H1 (cell line): ENCODE data around the gene KLHL26. TPM values are rescaled to one million over a fixed set of nuclear protein-coding genes. Genes with fewer than 3 reads are reported as not detected.

Experiments
- CTCF ChIA-PET: fragments of 300-600 bp; sonication (Branson Sonifier 250); formaldehyde crosslinking; loops from one replicate; lab custom pipeline; 2021; ENCODE audit not compliant: partially characterized antibody; lab: Charles Lee
- POLR2A ChIA-PET: fragments of 300-600 bp; sonication (Branson Sonifier 250); formaldehyde crosslinking; loops from one replicate; lab custom pipeline; 2021; ENCODE audit warnings: inconsistent platforms; ENCODE audit not compliant: partially characterized antibody; lab: Charles Lee
- DNase-seq, 2 experiments: peaks; one replicate each; pipeline versions ENCODE4 v3.0.0 to v3.0.0-alpha.2; 2010 to 2022; ENCODE audit warnings: low spot score in 2 of 2, low read depth in 1 of 2, mixed read lengths in 1 of 2
- FAIRE-seq: peaks from 2 replicates; lab custom pipeline; 2011; peaks lifted over from hg19 to GRCh38; lab: Jason Lieb, UNC
- H2AFZ ChIP-seq: 2 replicates; pipeline ENCODE4 v1.8.1; 2012; ENCODE audit warnings: low read length, inconsistent platforms
- H2AK5ac ChIP-seq: 2 replicates; pipeline ENCODE4 v1.6.1; 2013; ENCODE audit warnings: low read depth, low read length
- H2BK120ac ChIP-seq: replicated peaks from 2 replicates; pipeline ENCODE3; 2013; ENCODE audit warnings: low read depth, low read length, inconsistent platforms
- H2BK12ac ChIP-seq: 2 replicates; pipeline ENCODE4 v1.6.1; 2013; ENCODE audit warnings: low read depth, low read length
- H2BK15ac ChIP-seq: 2 replicates; pipeline ENCODE4 v1.6.1; 2013; ENCODE audit warnings: low read length
- H2BK20ac ChIP-seq: 2 replicates; pipeline ENCODE4 v1.6.1; 2013; ENCODE audit warnings: low read length
- H2BK5ac ChIP-seq: 2 replicates; pipeline ENCODE4 v1.6.1; 2013; ENCODE audit warnings: low read depth, low read length
- H3K14ac ChIP-seq: 2 replicates; pipeline ENCODE4 v1.6.1; 2013; ENCODE audit warnings: inconsistent platforms; ENCODE audit not compliant: insufficient read length
- H3K18ac ChIP-seq: 2 replicates; pipeline ENCODE4 v1.6.1; 2013; ENCODE audit warnings: low read length; ENCODE audit errors: extremely low read depth
- H3K23ac ChIP-seq: 2 replicates; pipeline ENCODE4 v1.6.1; 2013; ENCODE audit warnings: inconsistent platforms; ENCODE audit not compliant: insufficient read length
- H3K23me2 ChIP-seq: 2 replicates; pipeline ENCODE4 v1.6.1; 2013; ENCODE audit warnings: low read depth, low read length
- H3K27ac ChIP-seq: 2 replicates; pipeline ENCODE4 v1.6.1; 2011; ENCODE audit warnings: low read depth, low read length, inconsistent platforms
- H3K27me3 ChIP-seq, 4 experiments: replicated peaks in 1 of 4; 1 replicate in 1 of 4; 2 replicates in 3 of 4; pipeline versions ENCODE4 v1.6.1 to v1.8.1; 2011 to 2013; ENCODE audit warnings: low read length in 3 of 4, mild to moderate bottlenecking in 3 of 4, inconsistent platforms in 2 of 4, mixed read lengths in 2 of 4, moderate library complexity in 1 of 4; ENCODE audit not compliant: control insufficient read depth in 3 of 4, insufficient read depth in 3 of 4; ENCODE audit errors: extremely low read depth in 1 of 4
- H3K36me3 ChIP-seq, 4 experiments: 2 replicates each; pipeline versions ENCODE4 v1.6.1 to v1.8.1; 2011 to 2013; ENCODE audit warnings: mild to moderate bottlenecking in 4 of 4, low read length in 3 of 4, moderate library complexity in 2 of 4, control low read depth in 1 of 4, inconsistent platforms in 1 of 4; ENCODE audit not compliant: insufficient read depth in 4 of 4, control insufficient read depth in 2 of 4
- H3K4ac ChIP-seq: replicated peaks from 2 replicates; pipeline ENCODE3; 2013; ENCODE audit warnings: low read length, low read depth, mixed read lengths, inconsistent platforms; ENCODE audit not compliant: insufficient read length
- H3K4me1 ChIP-seq, 4 experiments: replicated peaks in 1 of 4; 1 replicate in 1 of 4; 2 replicates in 3 of 4; pipeline versions ENCODE4 v1.6.1 to v1.8.1; 2011 to 2013; ENCODE audit warnings: low read length in 3 of 4, inconsistent platforms in 2 of 4, mixed read lengths in 1 of 4; ENCODE audit not compliant: insufficient read depth in 4 of 4, control insufficient read depth in 3 of 4
- H3K4me2 ChIP-seq, 2 experiments: 2 replicates each; pipeline versions ENCODE4 v1.6.1 to v1.8.1; 2011 to 2013; ENCODE audit warnings: low read depth in 2 of 2, low read length in 2 of 2, control low read depth in 1 of 2, inconsistent platforms in 1 of 2, mild to moderate bottlenecking in 1 of 2; ENCODE audit not compliant: insufficient read depth in 1 of 2
- H3K4me3 ChIP-seq, 4 experiments: fragments of 200-600, 300-600 bp in 1 of 4; sonication (generic), shearing (Covaris generic), sonication (Bioruptor Twin) in 1 of 4; 2 replicates each; pipeline versions ENCODE4 v1.5.1 to v1.8.1; 2011 to 2016; ENCODE audit warnings: low read length in 4 of 4, low read depth in 3 of 4, control low read depth in 2 of 4, inconsistent platforms in 2 of 4, mild to moderate bottlenecking in 2 of 4, mixed read lengths in 1 of 4, moderate library complexity in 1 of 4; ENCODE audit not compliant: insufficient read depth in 2 of 4; ENCODE audit errors: extremely low read depth in 1 of 4
- H3K56ac ChIP-seq: replicated peaks from 2 replicates; pipeline ENCODE3; 2013; ENCODE audit warnings: low read depth, mild to moderate bottlenecking, mixed read lengths, low read length, inconsistent platforms; ENCODE audit not compliant: insufficient read length
- H3K79me1 ChIP-seq: 2 replicates; pipeline ENCODE4 v1.6.1; 2013; ENCODE audit warnings: low read depth, low read length, control low read depth
- H3K79me2 ChIP-seq, 2 experiments: 2 replicates each; pipeline versions ENCODE4 v1.6.1 to v1.8.1; 2012 to 2013; ENCODE audit warnings: low read length in 2 of 2, mild to moderate bottlenecking in 2 of 2, inconsistent platforms in 1 of 2; ENCODE audit not compliant: insufficient read depth in 2 of 2, control insufficient read depth in 1 of 2
- H3K9ac ChIP-seq, 4 experiments: replicated peaks in 1 of 4; 1 replicate in 1 of 4; 2 replicates in 3 of 4; pipeline versions ENCODE4 v1.6.1 to v1.8.1; 2011 to 2013; ENCODE audit warnings: low read depth in 3 of 4, low read length in 3 of 4, control low read depth in 2 of 4, mild to moderate bottlenecking in 2 of 4, moderate library complexity in 2 of 4, inconsistent platforms in 1 of 4; ENCODE audit errors: extremely low read depth in 1 of 4
- H3K9me3 ChIP-seq, 2 experiments: 2 replicates each; pipeline versions ENCODE4 v1.6.1 to v1.8.1; 2012 to 2013; ENCODE audit warnings: mild to moderate bottlenecking in 2 of 2, moderate library complexity in 2 of 2, control low read depth in 1 of 2, inconsistent platforms in 1 of 2, low read depth in 1 of 2, low read length in 1 of 2, mixed read lengths in 1 of 2; ENCODE audit not compliant: insufficient read depth in 2 of 2
- H4K20me1 ChIP-seq, 2 experiments: replicated peaks in 1 of 2; 2 replicates each; pipeline versions ENCODE3 to v1.8.1; 2011 to 2013; ENCODE audit warnings: inconsistent platforms in 2 of 2, low read length in 2 of 2, mild to moderate bottlenecking in 1 of 2; ENCODE audit not compliant: insufficient read depth in 2 of 2, control insufficient read depth in 1 of 2
- H4K5ac ChIP-seq: 2 replicates; pipeline ENCODE4 v1.6.1; 2013; ENCODE audit warnings: low read length, low read depth, mixed read lengths, inconsistent platforms; ENCODE audit not compliant: insufficient read length
- H4K8ac ChIP-seq: 2 replicates; pipeline ENCODE4 v1.8.0; 2013; ENCODE audit warnings: mild to moderate bottlenecking, moderate library complexity, low read length, inconsistent platforms; ENCODE audit not compliant: insufficient read depth; ENCODE audit errors: extremely low read depth
- H4K91ac ChIP-seq: replicated peaks from 2 replicates; pipeline ENCODE3; 2013; ENCODE audit warnings: low read length, mixed read lengths, inconsistent platforms; ENCODE audit not compliant: insufficient read length
- CTBP2 ChIP-seq: IDR thresholded peaks from 2 replicates; pipeline ENCODE4 v1.7.0; 2011; ENCODE audit warnings: borderline replicate concordance, mild to moderate bottlenecking, moderate library complexity, mixed read lengths, low read length; ENCODE audit not compliant: insufficient read depth, insufficient read length
- E2F6 ChIP-seq: IDR thresholded peaks from 2 replicates; pipeline ENCODE4 v1.6.1; 2012; ENCODE audit warnings: inconsistent platforms
- HDAC6 ChIP-seq: IDR thresholded peaks from one replicate; pipeline ENCODE4 v1.7.1; 2012; ENCODE audit warnings: low read depth, mild to moderate bottlenecking, inconsistent platforms, low read length, moderate library complexity
- JUND ChIP-seq: IDR thresholded peaks from 2 replicates; pipeline ENCODE4 v1.6.1; 2011; ENCODE audit warnings: mild to moderate bottlenecking, improper control_type of control experiment, low read length
- MAFK ChIP-seq: IDR thresholded peaks from 2 replicates; pipeline ENCODE4 v1.6.1; 2012; ENCODE audit warnings: low read depth, mild to moderate bottlenecking, improper control_type of control experiment, low read length
- SIX5 ChIP-seq: IDR thresholded peaks from 2 replicates; pipeline ENCODE4 v1.6.1; 2011; ENCODE audit warnings: mild to moderate bottlenecking, low read depth, low read length
- SRF ChIP-seq: IDR thresholded peaks from 2 replicates; pipeline ENCODE4 v1.6.1; 2011; ENCODE audit warnings: mild to moderate bottlenecking, low read depth, low read length, moderate library complexity
- WGBS, 2 experiments: shearing (Covaris generic) in 1 of 2; methylation state at CpG; one replicate each; pipeline versions ENCODE4 v1.1.6 to v1.1.7; 2013 to 2015; ENCODE audit warnings: low lambda C conversion rate in 2 of 2, mixed read lengths in 2 of 2, inconsistent platforms in 1 of 2, low coverage in 1 of 2, missing lambda C conversion rate in 1 of 2; ENCODE audit not compliant: insufficient replicate concordance in 2 of 2, insufficient coverage in 1 of 2, insufficient read length in 1 of 2; ENCODE audit errors: extremely low coverage in 1 of 2, missing lambda C conversion rate in 1 of 2; 5-methylcytosine and 5-hydroxymethylcytosine counted together
- polyA plus RNA-seq, 7 experiments: library from polyadenylated mRNA; depleted of rRNA in 3 of 7; stranded (reverse) in 5 of 7; unstranded in 2 of 7; fragments of >200 nt in 5 of 7; fragments of 200-250 nt in 2 of 7; gene quantifications; 1 replicate in 5 of 7; 2 replicates in 1 of 7; 4 replicates in 1 of 7; pipeline versions ENCODE4 v1.2.1 to v1.2.3, GENCODE V29; 2011 to 2013; ENCODE audit warnings: missing spikeins in 2 of 7, mixed read lengths in 2 of 7
- total RNA-seq: library from RNA; stranded (reverse); fragmentation: NEBNext Ultra II Directional; extraction: Animal tissue kit (Norgen Biotek cat#: 25700); gene quantifications from 2 replicates; pipeline ENCODE4 v1.2.1, GENCODE V29; 2021
- TF ChIP-seq, protein P1 (sequence below), 3 experiments: IDR thresholded peaks; 1 replicate in 2 of 3; 2 replicates in 1 of 3; pipeline versions ENCODE4 v1.5.1 to v1.6.1; 2011; ENCODE audit warnings: low read length in 3 of 3, mild to moderate bottlenecking in 3 of 3, inconsistent platforms in 2 of 3, low read depth in 1 of 3, moderate library complexity in 1 of 3; ENCODE audit not compliant: insufficient read depth in 1 of 3; ENCODE audit errors: control extremely low read depth in 1 of 3

The KLHL26 gene
- total and polyA plus RNA-seq, 2 of the 8 experiments (the other 6 are each of a cell fraction or from before 2014, with no cell fraction given), result 2.2 to 8.8 TPM

- H4K20me1 ChIP-seq, result peaks cover 0 to 11% of the 10 kb centered on the region in 2 experiments
- peak overlapping the region; percentile 43 to 63 for H3K4me2 ChIP-seq
- H2BK120ac ChIP-seq, result peak overlapping the region; percentile 47
- peak overlapping the region; percentile 97; the same call in 1 of the 2 replicates for H2BK15ac ChIP-seq
- H3K23ac ChIP-seq, result no peak overlapping the region
- H2BK12ac ChIP-seq, result peak overlapping the region; percentile 96; the same call in 1 of the 2 replicates
- H3K56ac ChIP-seq, result no peak overlapping the region
- H4K5ac ChIP-seq, result no peak overlapping the region
- no peaks in the 10 kb centered on the region for H3K79me2 ChIP-seq
- peak overlapping the region; percentile 83; the same call in 1 of the 2 replicates for H3K18ac ChIP-seq
- no peak for DNase-seq
- no peak overlapping the region for H3K27ac ChIP-seq
- POLR2A ChIA-PET, result interaction anchor here (0.6 to 3.3 kb wide), 5 partner anchors 11 to 217 kb away, joined by 3 to 23 read pairs (median 4); partner anchors contain the start of gene REX1BD
- no peaks in the 10 kb centered on the region for H3K9me3 ChIP-seq
- CTCF ChIA-PET, result interaction anchor here (1.2 to 3.5 kb wide), 4 partner anchors 12 to 242 kb away, joined by 3 to 31 read pairs (median 13); partner anchors contain the start of gene REX1BD
- no peak overlapping the region for H2BK5ac ChIP-seq
- no peaks in the 10 kb centered on the region for H3K79me1 ChIP-seq
- no peak overlapping the region for H2AFZ ChIP-seq
- H2AK5ac ChIP-seq, result 0 out of 2 replicates have a peak overlapping the region, but pooled peaks have one; percentile 60
- H4K8ac ChIP-seq, result peak overlapping the region; percentile 75; the same call in 1 of the 2 replicates
- no peak overlapping the region for H3K9ac ChIP-seq
- no peak overlapping the region for H3K14ac ChIP-seq
- WGBS, 2 experiments, result 12% methylated on average over 11 of the region's 17 CpGs; no CpG with 5 or more reads in 1 of the 2 experiments
- H4K91ac ChIP-seq, result no peak overlapping the region
- H3K4ac ChIP-seq, result peak overlapping the region; percentile 65
- H2BK20ac ChIP-seq, result peak overlapping the region; percentile 100; the same call in 1 of the 2 replicates
- FAIRE-seq, result no peak
- H3K36me3 ChIP-seq, result peaks cover 0 to 14% (median 0%) of the 10 kb centered on the region in 4 experiments; a peak in 1 of 8 replicates
- peak overlapping the region in 1 of 4 experiments; percentile 53; a peak in 4 of 8 replicates for H3K4me3 ChIP-seq
- H3K23me2 ChIP-seq, result peaks cover 6% of the 10 kb centered on the region; the same call in 1 of the 2 replicates
- peaks cover 24 to 38% (median 29%) of the 10 kb centered on the region in 4 experiments for H3K4me1 ChIP-seq
- H3K27me3 ChIP-seq, result peaks cover 69 to 85% (median 84%) of the 10 kb centered on the region in 4 experiments
- TF ChIP-seq MAFK, result no peak
- no peak for TF ChIP-seq E2F6
- TF ChIP-seq HDAC6, result no peak
- TF ChIP-seq, protein P1, sequence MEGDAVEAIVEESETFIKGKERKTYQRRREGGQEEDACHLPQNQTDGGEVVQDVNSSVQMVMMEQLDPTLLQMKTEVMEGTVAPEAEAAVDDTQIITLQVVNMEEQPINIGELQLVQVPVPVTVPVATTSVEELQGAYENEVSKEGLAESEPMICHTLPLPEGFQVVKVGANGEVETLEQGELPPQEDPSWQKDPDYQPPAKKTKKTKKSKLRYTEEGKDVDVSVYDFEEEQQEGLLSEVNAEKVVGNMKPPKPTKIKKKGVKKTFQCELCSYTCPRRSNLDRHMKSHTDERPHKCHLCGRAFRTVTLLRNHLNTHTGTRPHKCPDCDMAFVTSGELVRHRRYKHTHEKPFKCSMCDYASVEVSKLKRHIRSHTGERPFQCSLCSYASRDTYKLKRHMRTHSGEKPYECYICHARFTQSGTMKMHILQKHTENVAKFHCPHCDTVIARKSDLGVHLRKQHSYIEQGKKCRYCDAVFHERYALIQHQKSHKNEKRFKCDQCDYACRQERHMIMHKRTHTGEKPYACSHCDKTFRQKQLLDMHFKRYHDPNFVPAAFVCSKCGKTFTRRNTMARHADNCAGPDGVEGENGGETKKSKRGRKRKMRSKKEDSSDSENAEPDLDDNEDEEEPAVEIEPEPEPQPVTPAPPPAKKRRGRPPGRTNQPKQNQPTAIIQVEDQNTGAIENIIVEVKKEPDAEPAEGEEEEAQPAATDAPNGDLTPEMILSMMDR (IDR thresholded peaks at IDR 0.05; ENCODE audit: control extremely low read depth in 1 of 3, insufficient read depth in 1 of 3, low read depth in 1 of 3, low read length in 3 of 3), result no peak
- TF ChIP-seq SIX5, result no peak
- no peak for TF ChIP-seq CTBP2
- no peak for TF ChIP-seq JUND
- no peak for TF ChIP-seq SRF
Measured at GRCh38 chr19:18605196-18605545, 31.7 kb upstream of the KLHL26 start.
